Measurements from ENCODE around the gene THADA.
A peak's percentile ranks its signal among the peaks of the same experiment; 100 is the strongest.

The THADA gene

GRCh38 chr2:43311276-43311675 lies 284.6 kb downstream of the THADA start:
- Histone ChIP-seq H3K36me3 (ENCODE audit: control insufficient read depth, insufficient read depth, low read length, severe bottlenecking) (no peaks in the 10 kb centered on the region), H3K4me1 (ENCODE audit: control insufficient read depth, insufficient read depth, low read length) (peaks cover 41% of the 10 kb centered on the region), H3K9me3 (ENCODE audit: control insufficient read depth, low read length) (no peaks in the 10 kb centered on the region), H3K4me3 (ENCODE audit: low read length) (no peak overlapping the region), H3K9ac (ENCODE audit: low read length) (no peak overlapping the region), H3K27me3 (replicated peaks; ENCODE audit: control insufficient read depth, insufficient read depth, low read length) (no peaks in the 10 kb centered on the region)
- DNase-seq (ENCODE audit: low read depth), result peak; percentile 79

- no peak for DNase-seq (ENCODE audit: low read depth)
- Histone ChIP-seq H3K27me3 (replicated peaks; ENCODE audit: control insufficient read depth, insufficient read depth, low read length) (no peaks in the 10 kb centered on the region), H3K4me3 (ENCODE audit: low read length) (no peak overlapping the region), H3K9ac (ENCODE audit: low read length) (no peak overlapping the region), H3K9me3 (ENCODE audit: control insufficient read depth, low read length) (no peaks in the 10 kb centered on the region), H3K4me1 (ENCODE audit: control insufficient read depth, insufficient read depth, low read length) (peaks cover 49% of the 10 kb centered on the region), H3K36me3 (ENCODE audit: control insufficient read depth, insufficient read depth, low read length, severe bottlenecking) (no peaks in the 10 kb centered on the region)
Measured at GRCh38 chr2:43309935-43310334, 285.9 kb downstream of the THADA start.

DNA sequence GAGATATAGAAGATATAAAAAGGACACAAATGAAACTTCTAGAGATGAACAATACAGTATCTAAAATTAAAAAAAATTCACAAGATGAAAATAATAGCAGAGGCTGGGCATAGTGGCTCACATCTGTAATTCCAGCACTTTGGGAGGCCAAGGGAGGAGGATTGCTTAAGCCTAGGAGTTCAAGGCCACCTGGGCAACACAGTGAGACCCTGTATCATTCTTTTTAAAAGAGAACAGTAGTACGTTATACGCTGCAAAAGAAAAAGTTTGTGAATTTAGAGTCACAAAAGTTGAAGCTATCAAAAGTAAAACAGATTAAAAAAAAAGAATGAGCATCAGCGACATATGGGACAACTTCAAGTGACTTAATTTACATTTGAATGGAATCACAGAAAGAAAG lies 287.9 kb downstream of the THADA start:
- DNase-seq (ENCODE audit: low read depth), result no peak
- H3K9me3 ChIP-seq (ENCODE audit: control insufficient read depth, low read length), result no peaks in the 10 kb centered on the region

GRCh38 chr2:43307046-43307445 lies 288.8 kb downstream of the THADA start:
- Histone ChIP-seq H3K9ac (ENCODE audit: low read length) (no peak overlapping the region), H3K9me3 (ENCODE audit: control insufficient read depth, low read length) (no peaks in the 10 kb centered on the region), H3K4me3 (ENCODE audit: low read length) (no peak overlapping the region), H3K36me3 (ENCODE audit: control insufficient read depth, insufficient read depth, low read length, severe bottlenecking) (no peaks in the 10 kb centered on the region), H3K4me1 (ENCODE audit: control insufficient read depth, insufficient read depth, low read length) (peaks cover 58% of the 10 kb centered on the region), H3K27me3 (replicated peaks; ENCODE audit: control insufficient read depth, insufficient read depth, low read length) (no peaks in the 10 kb centered on the region)
- DNase-seq (ENCODE audit: low read depth), result no peak

More for the DNA sequence above, 287.9 kb downstream of the THADA start:
- Histone ChIP-seq H3K4me1 (ENCODE audit: control insufficient read depth, insufficient read depth, low read length) (peaks cover 58% of the 10 kb centered on the region), H3K4me3 (ENCODE audit: low read length) (no peak overlapping the region), H3K36me3 (ENCODE audit: control insufficient read depth, insufficient read depth, low read length, severe bottlenecking) (no peaks in the 10 kb centered on the region), H3K9ac (ENCODE audit: low read length) (no peak overlapping the region), H3K27me3 (replicated peaks; ENCODE audit: control insufficient read depth, insufficient read depth, low read length) (no peaks in the 10 kb centered on the region)

DNA sequence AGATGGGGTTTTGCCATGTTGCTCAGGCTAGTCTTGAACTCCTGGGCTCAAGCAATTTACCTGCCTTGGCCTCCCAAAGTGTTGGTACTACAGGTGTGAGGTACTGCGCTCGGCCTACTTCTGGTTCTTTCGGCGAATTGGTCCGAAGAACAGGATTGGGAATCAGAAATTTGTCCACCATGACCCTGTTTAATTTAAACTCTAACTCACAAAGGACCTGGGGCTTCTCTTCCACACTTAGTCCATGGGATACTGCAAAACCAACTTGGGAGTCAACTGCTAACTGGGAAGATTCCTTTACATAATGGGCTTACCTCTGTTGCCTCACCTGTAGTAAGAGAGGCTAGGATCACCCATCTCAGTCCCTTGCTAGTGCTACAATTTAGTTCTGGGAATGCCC lies 289.6 kb downstream of the THADA start:
- H3K9ac ChIP-seq (ENCODE audit: low read length), result no peak overlapping the region
- no peak for DNase-seq (ENCODE audit: low read depth)
- H3K9me3 ChIP-seq (ENCODE audit: control insufficient read depth, low read length), result no peaks in the 10 kb centered on the region
- peaks cover 59% of the 10 kb centered on the region for H3K4me1 ChIP-seq (ENCODE audit: control insufficient read depth, insufficient read depth, low read length)
- H3K36me3 ChIP-seq (ENCODE audit: control insufficient read depth, insufficient read depth, low read length, severe bottlenecking), result no peaks in the 10 kb centered on the region
- no peaks in the 10 kb centered on the region for H3K27me3 ChIP-seq (replicated peaks; ENCODE audit: control insufficient read depth, insufficient read depth, low read length)
- no peak overlapping the region for H3K4me3 ChIP-seq (ENCODE audit: low read length)

DNA sequence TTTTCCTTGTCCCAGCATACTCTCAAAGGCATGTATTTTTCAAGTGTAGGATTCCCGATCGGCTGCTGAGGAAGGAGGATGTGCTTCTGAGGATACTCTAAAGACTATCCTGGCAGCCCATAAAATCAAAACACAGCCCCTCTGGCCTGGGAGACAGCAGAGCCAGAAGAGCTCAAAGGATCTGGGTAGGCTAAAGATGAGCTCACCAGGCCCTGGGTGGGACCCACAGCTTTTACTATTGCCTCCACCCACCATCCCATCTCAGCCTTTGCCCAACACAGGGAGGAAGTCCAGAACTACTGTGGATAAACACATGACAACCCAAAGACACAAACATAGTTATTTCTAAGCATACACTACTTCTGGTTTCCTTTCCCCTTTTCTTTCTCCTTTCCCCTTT lies 290.3 kb downstream of the THADA start:
- Histone ChIP-seq H3K4me1 (ENCODE audit: control insufficient read depth, insufficient read depth, low read length) (peaks cover 53% of the 10 kb centered on the region), H3K36me3 (ENCODE audit: control insufficient read depth, insufficient read depth, low read length, severe bottlenecking) (no peaks in the 10 kb centered on the region), H3K27me3 (replicated peaks; ENCODE audit: control insufficient read depth, insufficient read depth, low read length) (no peaks in the 10 kb centered on the region), H3K9me3 (ENCODE audit: control insufficient read depth, low read length) (no peaks in the 10 kb centered on the region), H3K4me3 (ENCODE audit: low read length) (peak overlapping the region; percentile 1), H3K9ac (ENCODE audit: low read length) (peak overlapping the region; percentile 55)
- DNase-seq (ENCODE audit: low read depth), result no peak

DNA sequence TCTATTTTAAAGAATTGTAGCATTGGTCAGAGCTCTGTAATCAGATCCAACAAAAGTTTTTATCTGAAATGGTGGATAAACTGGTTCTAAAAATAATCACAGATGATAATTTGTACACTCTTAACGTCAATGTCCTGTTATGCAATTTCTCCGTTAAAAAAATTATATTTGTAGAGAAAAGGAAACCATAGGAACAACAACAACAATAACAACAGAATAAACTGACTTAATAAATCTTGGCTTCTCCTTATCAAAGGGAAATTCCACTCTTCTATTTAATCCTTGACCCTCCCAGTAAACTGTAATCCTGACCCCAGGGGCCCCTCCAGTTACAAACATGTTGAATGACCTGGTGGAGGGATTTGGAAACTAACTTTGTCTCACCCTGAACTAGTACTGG lies 290.8 kb downstream of the THADA start:
- H3K27me3 ChIP-seq (replicated peaks; ENCODE audit: control insufficient read depth, insufficient read depth, low read length), result no peaks in the 10 kb centered on the region
- peak; percentile 34 for DNase-seq (ENCODE audit: low read depth)
- peak overlapping the region; percentile 55 for H3K9ac ChIP-seq (ENCODE audit: low read length)
- H3K4me1 ChIP-seq (ENCODE audit: control insufficient read depth, insufficient read depth, low read length), result peaks cover 51% of the 10 kb centered on the region
- H3K4me3 ChIP-seq (ENCODE audit: low read length), result peak overlapping the region; percentile 1
- no peaks in the 10 kb centered on the region for H3K9me3 ChIP-seq (ENCODE audit: control insufficient read depth, low read length)
- no peaks in the 10 kb centered on the region for H3K36me3 ChIP-seq (ENCODE audit: control insufficient read depth, insufficient read depth, low read length, severe bottlenecking)

GRCh38 chr2:43303889-43304288 lies 291.9 kb downstream of the THADA start:
- Histone ChIP-seq H3K36me3 (ENCODE audit: control insufficient read depth, insufficient read depth, low read length, severe bottlenecking) (no peaks in the 10 kb centered on the region), H3K27me3 (replicated peaks; ENCODE audit: control insufficient read depth, insufficient read depth, low read length) (no peaks in the 10 kb centered on the region), H3K4me3 (ENCODE audit: low read length) (no peak overlapping the region), H3K9ac (ENCODE audit: low read length) (no peak overlapping the region), H3K4me1 (ENCODE audit: control insufficient read depth, insufficient read depth, low read length) (peaks cover 51% of the 10 kb centered on the region), H3K9me3 (ENCODE audit: control insufficient read depth, low read length) (no peaks in the 10 kb centered on the region)
- DNase-seq (ENCODE audit: low read depth), result no peak

GRCh38 chr2:43302961-43303494 lies 292.8 kb downstream of the THADA start:
- no peaks in the 10 kb centered on the region for H3K9me3 ChIP-seq (ENCODE audit: control insufficient read depth, low read length)
- H3K36me3 ChIP-seq (ENCODE audit: control insufficient read depth, insufficient read depth, low read length, severe bottlenecking), result no peaks in the 10 kb centered on the region
- H3K4me1 ChIP-seq (ENCODE audit: control insufficient read depth, insufficient read depth, low read length), result peaks cover 51% of the 10 kb centered on the region
- H3K4me3 ChIP-seq (ENCODE audit: low read length), result no peak overlapping the region
- H3K9ac ChIP-seq (ENCODE audit: low read length), result no peak overlapping the region
- no peak for DNase-seq (ENCODE audit: low read depth)
- H3K27me3 ChIP-seq (replicated peaks; ENCODE audit: control insufficient read depth, insufficient read depth, low read length), result no peaks in the 10 kb centered on the region

GRCh38 chr2:43302182-43302960 lies 293.5 kb downstream of the THADA start:
- Histone ChIP-seq H3K36me3 (ENCODE audit: control insufficient read depth, insufficient read depth, low read length, severe bottlenecking) (no peaks in the 10 kb centered on the region), H3K4me1 (ENCODE audit: control insufficient read depth, insufficient read depth, low read length) (peaks cover 50% of the 10 kb centered on the region), H3K4me3 (ENCODE audit: low read length) (no peak overlapping the region), H3K27me3 (replicated peaks; ENCODE audit: control insufficient read depth, insufficient read depth, low read length) (no peaks in the 10 kb centered on the region), H3K9me3 (ENCODE audit: control insufficient read depth, low read length) (no peaks in the 10 kb centered on the region), H3K9ac (ENCODE audit: low read length) (no peak overlapping the region)
- DNase-seq (ENCODE audit: low read depth), result no peak

DNA sequence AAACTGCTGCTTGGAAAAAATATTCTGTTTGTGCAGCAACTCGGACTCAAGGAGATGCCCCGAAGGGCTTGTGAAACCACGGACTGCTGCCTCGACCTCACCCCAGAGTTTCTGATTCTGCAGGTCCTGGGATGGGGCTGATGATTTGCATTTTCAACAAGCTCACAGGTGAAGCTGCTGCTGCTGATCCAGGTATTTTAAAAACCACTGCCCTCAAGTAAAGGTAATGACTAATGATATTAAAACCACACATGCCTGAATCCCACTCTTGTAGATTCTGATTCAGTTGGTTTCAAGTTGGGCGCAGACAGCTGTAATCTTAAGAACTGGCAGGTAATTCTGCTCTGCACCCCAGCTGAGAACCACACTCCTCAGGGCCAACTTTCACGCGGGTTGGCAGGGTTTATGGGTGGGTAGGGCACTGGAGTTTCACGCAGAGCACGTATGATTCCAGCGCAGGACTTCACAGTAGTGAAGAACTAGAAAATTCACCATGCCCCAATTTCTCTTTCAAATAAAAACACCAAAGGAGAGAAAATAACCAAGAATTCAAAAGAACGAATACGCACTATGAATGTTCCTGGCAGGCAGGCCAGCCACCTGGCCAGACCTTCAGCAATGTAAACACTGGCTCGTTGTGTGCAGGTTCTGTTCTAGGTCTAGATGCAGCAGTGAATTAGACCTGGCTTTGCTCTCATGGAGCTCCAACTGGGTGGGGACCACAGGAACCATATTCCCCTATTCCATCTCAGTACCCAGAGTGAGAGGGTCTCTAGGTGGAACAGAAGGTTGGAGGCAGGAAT lies 294.9 kb downstream of the THADA start:
- DNase-seq (ENCODE audit: low read depth), result peak; percentile 21
- H3K9me3 ChIP-seq (ENCODE audit: control insufficient read depth, low read length), result no peaks in the 10 kb centered on the region
- H3K4me3 ChIP-seq (ENCODE audit: low read length), result no peak overlapping the region
- no peak overlapping the region for H3K9ac ChIP-seq (ENCODE audit: low read length)
- H3K4me1 ChIP-seq (ENCODE audit: control insufficient read depth, insufficient read depth, low read length), result peaks cover 38% of the 10 kb centered on the region
- H3K36me3 ChIP-seq (ENCODE audit: control insufficient read depth, insufficient read depth, low read length, severe bottlenecking), result no peaks in the 10 kb centered on the region
- H3K27me3 ChIP-seq (replicated peaks; ENCODE audit: control insufficient read depth, insufficient read depth, low read length), result no peaks in the 10 kb centered on the region
